Memory B cell (primary cell): Measurements from ENCODE around the gene LSAMP.

ENCODE experiments used
- ATAC-seq: fragments of 150-1000 bp; cut with Tn5 transposase; 2 replicates; pipeline ENCODE4 v1.10.0; 2021; ENCODE audit warnings: low read depth, mild to moderate bottlenecking, moderate library complexity
- DNase-seq, 2 donors: peaks; one replicate each; pipeline ENCODE4 v3.0.0; 2022; ENCODE audit warnings: low spot score in 2 of 2
- H3K27ac Mint-ChIP-seq: one replicate; pipeline ENCODE4 v1.8.0; 2022; ENCODE audit warnings: mild to moderate bottlenecking, moderate library complexity, mixed read lengths
- H3K27me3 Mint-ChIP-seq: one replicate; pipeline ENCODE4 v1.8.0; 2022; ENCODE audit warnings: mixed read lengths
- H3K36me3 Mint-ChIP-seq: one replicate; pipeline ENCODE4 v1.8.0; 2022; ENCODE audit warnings: mild to moderate bottlenecking, mixed read lengths
- H3K4me1 Mint-ChIP-seq: one replicate; pipeline ENCODE4 v1.8.0; 2022; ENCODE audit warnings: mixed read lengths
- H3K4me3 Mint-ChIP-seq: one replicate; pipeline ENCODE4 v1.8.0; 2022; ENCODE audit warnings: mild to moderate bottlenecking, moderate library complexity, mixed read lengths
- H3K9me3 Mint-ChIP-seq: one replicate; pipeline ENCODE4 v1.8.0; 2022; ENCODE audit warnings: mixed read lengths

The LSAMP gene

GRCh38 chr3:116413319-116413718 is 32.0 kb downstream of the LSAMP start:
- no peaks in the 10 kb centered on the region for H3K4me1 Mint-ChIP-seq
- H3K36me3 Mint-ChIP-seq: no peaks in the 10 kb centered on the region
- H3K27ac Mint-ChIP-seq: no peak overlapping the region
- H3K9me3 Mint-ChIP-seq: peaks cover 3% of the 10 kb centered on the region
- DNase-seq (no peak), ATAC-seq (no peak)
- no peaks in the 10 kb centered on the region for H3K27me3 Mint-ChIP-seq
- H3K4me3 Mint-ChIP-seq: no peak overlapping the region

GRCh38 chr3:116408473-116408872 is 36.8 kb downstream of the LSAMP start:
- Mint-ChIP-seq H3K27ac (no peak overlapping the region), H3K4me1 (no peaks in the 10 kb centered on the region), H3K36me3 (no peaks in the 10 kb centered on the region), H3K9me3 (no peaks in the 10 kb centered on the region), H3K27me3 (no peaks in the 10 kb centered on the region), H3K4me3 (no peak overlapping the region)
- no peak for DNase-seq
- no peak for ATAC-seq

- Mint-ChIP-seq H3K9me3 (peaks cover 1% of the 10 kb centered on the region), H3K27ac (no peak overlapping the region), H3K4me3 (no peak overlapping the region), H3K27me3 (no peaks in the 10 kb centered on the region), H3K36me3 (no peaks in the 10 kb centered on the region), H3K4me1 (no peaks in the 10 kb centered on the region)
- no peak for DNase-seq
- ATAC-seq: no peak
Measured at GRCh38 chr3:116405231-116405630, 40.1 kb downstream of the LSAMP start.

GRCh38 chr3:116399701-116400226 is 45.5 kb downstream of the LSAMP start:
- no peak for DNase-seq
- Mint-ChIP-seq H3K4me1 (no peaks in the 10 kb centered on the region), H3K36me3 (no peaks in the 10 kb centered on the region), H3K9me3 (peaks cover 1% of the 10 kb centered on the region), H3K27me3 (no peaks in the 10 kb centered on the region), H3K4me3 (no peak overlapping the region), H3K27ac (no peak overlapping the region)
- ATAC-seq: no peak

- Mint-ChIP-seq H3K27ac (no peak overlapping the region), H3K9me3 (peaks cover 6% of the 10 kb centered on the region), H3K27me3 (no peaks in the 10 kb centered on the region), H3K36me3 (no peaks in the 10 kb centered on the region), H3K4me1 (no peaks in the 10 kb centered on the region), H3K4me3 (no peak overlapping the region)
- DNase-seq (no peak), ATAC-seq (no peak)
Measured at GRCh38 chr3:116394365-116394764, 50.9 kb downstream of the LSAMP start.

DNA sequence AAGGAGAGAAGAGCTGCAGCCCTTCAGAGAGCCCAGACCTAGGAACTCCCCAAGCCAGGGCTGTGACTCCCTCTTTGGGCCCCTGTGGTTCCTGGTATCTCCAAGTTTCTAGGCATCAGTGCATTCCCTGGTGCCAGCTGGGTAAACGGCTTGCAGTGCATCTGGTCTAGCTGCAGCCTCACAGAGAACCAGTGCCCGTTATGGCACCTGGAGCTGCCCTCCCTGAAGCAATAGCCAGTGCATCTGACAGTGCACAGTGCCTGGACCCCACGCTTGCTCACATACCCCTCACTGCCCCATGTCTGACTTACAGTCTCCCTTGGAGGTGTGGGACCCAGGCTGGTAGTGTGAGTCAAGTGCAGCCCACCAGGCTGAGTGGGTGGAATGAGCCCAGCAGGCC is 52.1 kb downstream of the LSAMP start:
- no peaks in the 10 kb centered on the region for H3K27me3 Mint-ChIP-seq

GRCh38 chr3:116392291-116392690 is 53.0 kb downstream of the LSAMP start:
- H3K9me3 Mint-ChIP-seq: peaks cover 6% of the 10 kb centered on the region
- no peak overlapping the region for H3K4me3 Mint-ChIP-seq
- no peaks in the 10 kb centered on the region for H3K36me3 Mint-ChIP-seq
- no peak for ATAC-seq
- DNase-seq: no peak
- H3K27me3 Mint-ChIP-seq: no peaks in the 10 kb centered on the region
- H3K4me1 Mint-ChIP-seq: no peaks in the 10 kb centered on the region
- no peak overlapping the region for H3K27ac Mint-ChIP-seq

More for the DNA sequence above, 52.1 kb downstream of the LSAMP start:
- DNase-seq (no peak), ATAC-seq (no peak)
- H3K4me3 Mint-ChIP-seq: no peak overlapping the region
- no peak overlapping the region for H3K27ac Mint-ChIP-seq
- no peaks in the 10 kb centered on the region for H3K4me1 Mint-ChIP-seq
- no peaks in the 10 kb centered on the region for H3K36me3 Mint-ChIP-seq
- H3K9me3 Mint-ChIP-seq: peaks cover 6% of the 10 kb centered on the region

DNA sequence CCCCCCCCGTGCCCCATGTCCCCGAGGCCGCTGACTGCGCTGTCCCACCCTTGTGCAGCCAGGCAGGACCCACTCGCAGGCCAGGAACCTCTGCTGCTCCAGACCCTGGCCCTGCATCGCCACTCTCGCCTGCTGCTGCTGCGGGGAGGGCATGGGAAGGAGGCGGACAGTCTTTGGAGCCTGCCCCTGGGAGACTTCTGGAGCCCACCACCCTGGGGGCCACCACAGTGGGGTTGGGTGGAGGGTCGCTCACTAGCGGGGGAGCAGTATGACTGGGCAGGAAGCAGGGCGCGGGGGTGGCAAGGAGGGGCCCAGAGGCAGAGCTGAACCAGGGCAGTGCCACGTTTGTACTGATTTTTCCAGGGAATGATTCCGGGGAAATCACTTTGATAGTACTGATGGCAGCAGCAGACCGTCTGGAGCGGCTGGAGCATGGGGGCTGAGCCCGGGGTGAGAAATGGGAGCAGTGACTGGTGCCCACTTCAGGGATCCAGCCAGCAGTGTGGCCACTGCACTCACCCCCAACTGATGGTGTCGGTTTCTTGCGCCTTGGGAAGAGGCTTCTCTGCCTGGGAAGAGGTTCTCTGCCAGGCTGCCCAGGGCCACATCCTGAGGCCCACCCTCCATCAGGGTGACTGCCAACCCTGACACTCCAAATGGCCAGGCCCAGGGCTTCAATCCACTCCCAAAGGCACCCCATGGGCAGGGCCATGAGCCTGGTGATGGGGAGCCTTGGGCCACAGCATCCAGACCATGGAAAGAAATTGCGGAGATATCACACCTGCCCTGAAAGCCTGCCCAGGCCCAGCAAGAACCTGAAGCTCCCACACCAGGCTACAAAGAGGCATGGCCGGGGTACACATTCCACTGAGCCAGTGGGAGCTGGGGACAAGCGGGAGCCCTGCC is 53.7 kb downstream of the LSAMP start:
- no peak for ATAC-seq
- Mint-ChIP-seq H3K27ac (no peak overlapping the region), H3K4me3 (no peak overlapping the region), H3K36me3 (no peaks in the 10 kb centered on the region), H3K9me3 (peaks cover 6% of the 10 kb centered on the region), H3K27me3 (no peaks in the 10 kb centered on the region), H3K4me1 (no peaks in the 10 kb centered on the region)
- DNase-seq: no peak

- Mint-ChIP-seq H3K9me3 (peaks cover 6% of the 10 kb centered on the region), H3K27me3 (no peaks in the 10 kb centered on the region), H3K27ac (no peak overlapping the region), H3K36me3 (no peaks in the 10 kb centered on the region), H3K4me1 (no peaks in the 10 kb centered on the region), H3K4me3 (no peak overlapping the region)
- DNase-seq (no peak), ATAC-seq (no peak)
Measured at GRCh38 chr3:116390318-116390717, 55.0 kb downstream of the LSAMP start.

- Mint-ChIP-seq H3K27ac (no peak overlapping the region), H3K4me1 (no peaks in the 10 kb centered on the region), H3K27me3 (no peaks in the 10 kb centered on the region), H3K9me3 (peaks cover 4% of the 10 kb centered on the region), H3K4me3 (no peak overlapping the region), H3K36me3 (no peaks in the 10 kb centered on the region)
- DNase-seq (no peak), ATAC-seq (no peak)
Measured at GRCh38 chr3:116388867-116389385, 56.4 kb downstream of the LSAMP start.

GRCh38 chr3:116386168-116386567 is 59.1 kb downstream of the LSAMP start:
- no peak overlapping the region for H3K4me3 Mint-ChIP-seq
- no peaks in the 10 kb centered on the region for H3K36me3 Mint-ChIP-seq
- no peaks in the 10 kb centered on the region for H3K4me1 Mint-ChIP-seq
- ATAC-seq: no peak
- no peak for DNase-seq
- no peak overlapping the region for H3K27ac Mint-ChIP-seq
- H3K9me3 Mint-ChIP-seq: peaks cover 4% of the 10 kb centered on the region
- H3K27me3 Mint-ChIP-seq: no peaks in the 10 kb centered on the region

DNA sequence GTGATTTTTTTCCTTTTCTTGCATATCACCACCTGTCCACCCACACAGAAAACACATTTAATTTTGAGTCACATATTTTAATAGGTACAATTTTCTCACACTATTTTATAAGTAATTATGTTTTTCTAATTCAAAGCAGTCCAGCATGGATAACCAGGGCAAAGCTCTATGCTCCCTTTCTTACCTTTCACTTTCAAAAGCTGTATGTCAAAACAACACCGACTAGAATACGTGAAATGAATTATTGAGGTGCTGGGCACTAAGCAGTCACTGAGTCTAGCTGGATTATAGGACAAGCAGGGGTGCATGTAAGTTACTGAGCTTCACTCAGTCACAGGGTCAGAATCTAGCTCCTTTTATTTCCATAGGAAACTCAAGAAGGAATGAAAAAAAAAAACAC is 60.6 kb downstream of the LSAMP start:
- Mint-ChIP-seq H3K4me3 (no peak overlapping the region), H3K27ac (no peak overlapping the region), H3K27me3 (no peaks in the 10 kb centered on the region), H3K36me3 (no peaks in the 10 kb centered on the region), H3K4me1 (no peaks in the 10 kb centered on the region), H3K9me3 (peaks cover 2% of the 10 kb centered on the region)
- ATAC-seq (no peak), DNase-seq (no peak)

DNA sequence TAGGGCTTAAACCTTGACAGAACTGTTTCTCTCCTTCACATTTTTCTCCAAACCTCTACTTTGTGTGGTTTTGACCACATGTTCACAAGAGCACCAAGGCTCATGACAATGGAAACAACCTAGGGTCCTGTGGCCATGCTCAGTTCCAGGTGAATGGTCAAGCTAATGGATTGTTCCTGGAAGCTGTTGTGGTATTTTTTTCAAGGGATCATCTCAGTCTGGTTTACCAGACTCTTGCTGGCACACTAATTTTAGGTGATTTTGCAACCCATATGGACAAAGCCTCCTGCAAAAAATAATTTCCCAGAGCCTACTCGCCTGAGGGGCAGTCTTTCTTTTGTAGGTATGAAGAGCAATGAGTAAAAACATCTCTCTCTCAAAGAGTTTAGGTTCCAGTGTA is 67.2 kb downstream of the LSAMP start:
- peaks cover 2% of the 10 kb centered on the region for H3K9me3 Mint-ChIP-seq
- H3K4me1 Mint-ChIP-seq: no peaks in the 10 kb centered on the region
- H3K27ac Mint-ChIP-seq: no peak overlapping the region
- ATAC-seq (no peak), DNase-seq (no peak)
- no peaks in the 10 kb centered on the region for H3K27me3 Mint-ChIP-seq
- no peaks in the 10 kb centered on the region for H3K36me3 Mint-ChIP-seq
- H3K4me3 Mint-ChIP-seq: no peak overlapping the region

DNA sequence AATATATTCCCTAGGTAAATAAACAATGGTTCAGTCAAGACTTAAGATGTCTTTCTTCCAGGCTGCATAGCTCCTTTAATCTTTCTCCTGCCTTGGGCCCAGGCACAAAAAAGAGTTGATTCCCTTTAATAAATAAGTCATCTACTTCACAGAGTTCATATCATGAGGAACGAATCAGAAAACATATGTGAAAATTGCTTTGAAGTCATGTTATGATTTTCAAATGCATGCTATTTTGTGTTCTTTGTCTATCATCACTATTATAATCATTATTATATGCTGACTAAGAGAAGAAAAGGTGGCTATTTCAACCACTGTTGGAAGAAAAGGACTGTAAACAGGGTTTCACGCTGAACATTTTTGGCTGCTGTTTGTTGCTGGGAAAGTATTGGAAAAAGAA is 70.4 kb downstream of the LSAMP start:
- ATAC-seq (no peak), DNase-seq (no peak)
- no peaks in the 10 kb centered on the region for H3K36me3 Mint-ChIP-seq
- H3K4me3 Mint-ChIP-seq: no peak overlapping the region
- H3K4me1 Mint-ChIP-seq: no peaks in the 10 kb centered on the region
- H3K9me3 Mint-ChIP-seq: no peaks in the 10 kb centered on the region
- H3K27me3 Mint-ChIP-seq: no peaks in the 10 kb centered on the region
- no peak overlapping the region for H3K27ac Mint-ChIP-seq
